DND-41 (cell line): ENCODE measurements around the gene DNAJC16.

Source experiments
- EZH2 ChIP-seq: IDR thresholded peaks from 3 replicates; pipeline ENCODE4 v1.6.1; 2012; ENCODE audit warnings: borderline replicate concordance, low read depth, mild to moderate bottlenecking, moderate library complexity, low read length, inconsistent platforms; ENCODE audit not compliant: severe bottlenecking
- TF ChIP-seq, protein P1 (sequence below): IDR thresholded peaks from 2 replicates; pipeline ENCODE4 v1.5.1; 2012; ENCODE audit warnings: borderline replicate concordance, low read length, moderate library complexity, mild to moderate bottlenecking; ENCODE audit not compliant: poor library complexity, severe bottlenecking; ENCODE audit errors: extremely low read depth

DNA sequence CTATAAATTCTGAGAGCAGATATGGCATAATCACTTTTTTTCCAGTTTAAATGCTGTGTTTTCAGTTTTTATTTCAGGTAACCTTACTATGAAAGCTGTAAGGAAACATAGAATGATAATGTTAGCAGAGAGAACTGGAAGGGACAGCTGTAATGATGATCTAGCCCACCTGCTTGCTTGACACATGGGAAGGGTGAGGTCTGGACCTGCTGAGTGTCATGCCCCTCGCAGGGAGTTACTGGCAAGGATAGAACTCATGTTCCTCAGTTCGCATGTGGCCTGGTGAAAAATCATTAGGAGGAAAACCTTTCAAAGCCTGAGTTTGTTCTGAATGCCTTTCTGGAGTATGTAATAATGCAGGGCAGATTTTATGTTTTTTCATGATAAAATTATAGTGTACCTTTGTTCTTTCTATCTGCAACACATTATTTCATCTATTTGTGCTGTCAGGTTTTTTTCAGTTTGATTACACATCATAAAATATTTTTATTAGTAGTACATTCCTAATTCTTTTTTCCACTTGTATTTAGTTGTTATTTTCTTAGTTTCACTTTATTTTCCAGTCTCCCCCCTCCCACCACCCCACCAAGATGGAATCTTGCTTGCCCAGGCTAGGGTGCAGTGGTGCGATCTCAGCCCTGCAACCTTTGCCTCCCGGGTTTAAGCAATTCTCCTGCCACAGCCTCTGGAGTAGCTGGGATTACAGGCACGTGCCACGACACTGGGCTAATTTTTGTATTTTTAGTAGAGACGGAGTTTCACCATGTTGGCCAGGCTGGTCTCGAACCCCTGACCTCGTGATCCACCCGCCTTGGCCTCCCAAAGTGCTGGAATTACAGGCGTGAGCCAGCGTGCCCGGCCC, 98.6 kb downstream of the DNAJC16 start:
- no peak for TF ChIP-seq EZH2
- TF ChIP-seq, protein P1, sequence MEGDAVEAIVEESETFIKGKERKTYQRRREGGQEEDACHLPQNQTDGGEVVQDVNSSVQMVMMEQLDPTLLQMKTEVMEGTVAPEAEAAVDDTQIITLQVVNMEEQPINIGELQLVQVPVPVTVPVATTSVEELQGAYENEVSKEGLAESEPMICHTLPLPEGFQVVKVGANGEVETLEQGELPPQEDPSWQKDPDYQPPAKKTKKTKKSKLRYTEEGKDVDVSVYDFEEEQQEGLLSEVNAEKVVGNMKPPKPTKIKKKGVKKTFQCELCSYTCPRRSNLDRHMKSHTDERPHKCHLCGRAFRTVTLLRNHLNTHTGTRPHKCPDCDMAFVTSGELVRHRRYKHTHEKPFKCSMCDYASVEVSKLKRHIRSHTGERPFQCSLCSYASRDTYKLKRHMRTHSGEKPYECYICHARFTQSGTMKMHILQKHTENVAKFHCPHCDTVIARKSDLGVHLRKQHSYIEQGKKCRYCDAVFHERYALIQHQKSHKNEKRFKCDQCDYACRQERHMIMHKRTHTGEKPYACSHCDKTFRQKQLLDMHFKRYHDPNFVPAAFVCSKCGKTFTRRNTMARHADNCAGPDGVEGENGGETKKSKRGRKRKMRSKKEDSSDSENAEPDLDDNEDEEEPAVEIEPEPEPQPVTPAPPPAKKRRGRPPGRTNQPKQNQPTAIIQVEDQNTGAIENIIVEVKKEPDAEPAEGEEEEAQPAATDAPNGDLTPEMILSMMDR = no peak
